ENCODE results near the gene PRAMEF17. TPM values are rescaled to one million over a fixed set of nuclear protein-coding genes. Genes with fewer than 3 reads are reported as not detected.
"Not testable (repeated sequence)": the region's sequence is repeated elsewhere in the genome, so short reads cannot be mapped to it uniquely, and the experiment has no call there.

The PRAMEF17 gene
- total and polyA plus RNA-seq, 4 donors: not detected

DNA sequence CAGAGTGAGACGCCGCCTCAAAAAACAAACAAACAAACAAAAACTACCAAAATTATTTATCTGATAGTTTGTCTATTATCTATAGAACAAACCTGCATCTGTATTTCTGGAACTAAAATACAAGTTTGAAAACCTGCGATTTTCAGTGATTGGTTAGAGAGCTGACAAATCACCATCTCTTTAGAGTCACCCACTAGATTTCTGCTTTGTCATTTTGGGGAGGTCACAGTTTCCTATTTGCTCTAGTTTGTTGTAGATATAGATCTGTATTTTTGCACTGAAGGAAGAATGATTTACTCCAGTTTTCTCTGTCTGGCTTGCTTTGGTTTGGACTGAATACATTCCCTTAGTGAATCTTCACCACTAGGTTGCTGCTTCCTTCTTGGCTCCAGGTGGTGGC, 22.9 kb upstream of the PRAMEF17 start:
- H3K36me3 ChIP-seq (ENCODE audit: control insufficient read depth in 4 of 4, insufficient read depth in 4 of 4, low read length in 4 of 4); H3K4me1 ChIP-seq (ENCODE audit: control insufficient read depth in 5 of 5, insufficient read depth in 5 of 5, low read length in 5 of 5); ATAC-seq (ENCODE audit: insufficient read depth, low FRiP score); H3K27ac ChIP-seq (ENCODE audit: low read depth in 1 of 2, low read length in 1 of 2); H3K9ac ChIP-seq (ENCODE audit: insufficient read depth in 1 of 2, low read length in 2 of 2); DNase-seq; H3K4me3 ChIP-seq; H3K9me3 ChIP-seq (ENCODE audit: control insufficient read depth in 4 of 4, insufficient read depth in 3 of 4, low read length in 3 of 4); H3K27me3 ChIP-seq (ENCODE audit: control insufficient read depth in 3 of 3, insufficient read depth in 3 of 3, low read length in 2 of 3): not testable (repeated sequence)
- 83 to 84% methylated on average over 3 of the region's 3 CpGs for WGBS, 2 donors

- not testable (repeated sequence) for H3K36me3 ChIP-seq (ENCODE audit: control insufficient read depth in 4 of 4, insufficient read depth in 4 of 4, low read length in 4 of 4); H3K4me3 ChIP-seq; H3K9me3 ChIP-seq (ENCODE audit: control insufficient read depth in 4 of 4, insufficient read depth in 3 of 4, low read length in 3 of 4); H3K27ac ChIP-seq (ENCODE audit: low read depth in 1 of 2, low read length in 1 of 2); H3K27me3 ChIP-seq (ENCODE audit: control insufficient read depth in 3 of 3, insufficient read depth in 3 of 3, low read length in 2 of 3); ATAC-seq (ENCODE audit: insufficient read depth, low FRiP score); H3K4me1 ChIP-seq (ENCODE audit: control insufficient read depth in 5 of 5, insufficient read depth in 5 of 5, low read length in 5 of 5); H3K9ac ChIP-seq (ENCODE audit: insufficient read depth in 1 of 2, low read length in 2 of 2)
- WGBS, 2 donors: 80 to 92% methylated on average over 3 of the region's 4 CpGs
- peak in 1 of 3 donors; percentile 1 for DNase-seq
Measured at GRCh38 chr1:13368544-13368943, 20.9 kb upstream of the PRAMEF17 start.

DNA sequence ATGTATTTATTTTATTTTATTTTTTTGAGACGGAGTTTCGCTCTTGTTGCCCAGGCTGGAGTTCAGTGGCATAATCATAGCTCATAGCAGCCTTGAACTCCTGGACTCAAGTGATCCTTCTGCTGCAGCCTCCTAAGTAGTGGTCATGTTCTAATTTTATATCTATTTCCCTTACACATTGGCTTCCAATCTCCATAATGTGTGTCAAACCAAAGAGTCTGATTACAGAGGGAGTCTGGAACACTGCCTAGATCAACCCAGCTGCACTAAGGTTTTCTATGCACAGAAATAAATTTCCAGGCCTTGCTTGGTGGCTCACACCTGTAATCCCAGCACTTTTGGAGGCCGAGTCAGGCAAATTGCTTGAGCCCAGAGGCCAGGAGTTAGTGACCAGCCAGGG, 10.4 kb upstream of the PRAMEF17 start:
- 79 to 83% methylated on average over 3 of the region's 3 CpGs for WGBS, 2 donors
- DNase-seq: not testable (repeated sequence)

DNA sequence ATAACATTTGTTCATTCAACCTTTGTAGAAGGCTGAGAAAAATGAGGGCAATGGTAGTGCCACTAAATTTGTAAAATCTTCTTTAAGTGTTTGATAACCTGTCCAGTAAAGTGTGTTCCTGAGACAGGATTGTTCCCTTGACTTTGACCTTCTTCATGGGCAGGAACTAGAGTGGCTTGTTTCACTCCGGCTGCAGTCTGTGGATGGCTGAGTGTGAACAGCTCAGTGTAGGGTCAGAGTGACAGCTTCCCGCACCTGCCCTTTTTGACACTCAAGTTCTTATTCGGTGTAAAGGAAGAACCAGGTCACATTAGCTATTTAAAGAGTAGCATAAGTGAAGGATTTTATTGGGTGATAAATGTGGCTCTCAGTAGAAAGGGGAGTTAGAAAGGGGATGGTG, 9.1 kb upstream of the PRAMEF17 start:
- H3K9ac ChIP-seq (ENCODE audit: insufficient read depth in 1 of 2, low read length in 2 of 2); H3K9me3 ChIP-seq (ENCODE audit: control insufficient read depth in 4 of 4, insufficient read depth in 3 of 4, low read length in 3 of 4); H3K27ac ChIP-seq (ENCODE audit: low read depth in 1 of 2, low read length in 1 of 2); H3K4me1 ChIP-seq (ENCODE audit: control insufficient read depth in 5 of 5, insufficient read depth in 5 of 5, low read length in 5 of 5); ATAC-seq (ENCODE audit: insufficient read depth, low FRiP score); DNase-seq; H3K4me3 ChIP-seq; H3K36me3 ChIP-seq (ENCODE audit: control insufficient read depth in 4 of 4, insufficient read depth in 4 of 4, low read length in 4 of 4); H3K27me3 ChIP-seq (ENCODE audit: control insufficient read depth in 3 of 3, insufficient read depth in 3 of 3, low read length in 2 of 3): not testable (repeated sequence)
- 69 to 89% methylated on average over 3 of the region's 3 CpGs for WGBS, 2 donors

More for the DNA sequence above, 10.4 kb upstream of the PRAMEF17 start:
- not testable (repeated sequence) for H3K9ac ChIP-seq (ENCODE audit: insufficient read depth in 1 of 2, low read length in 2 of 2); H3K27ac ChIP-seq (ENCODE audit: low read depth in 1 of 2, low read length in 1 of 2); H3K36me3 ChIP-seq (ENCODE audit: control insufficient read depth in 4 of 4, insufficient read depth in 4 of 4, low read length in 4 of 4); H3K9me3 ChIP-seq (ENCODE audit: control insufficient read depth in 4 of 4, insufficient read depth in 3 of 4, low read length in 3 of 4); ATAC-seq (ENCODE audit: insufficient read depth, low FRiP score); H3K4me1 ChIP-seq (ENCODE audit: control insufficient read depth in 5 of 5, insufficient read depth in 5 of 5, low read length in 5 of 5); H3K4me3 ChIP-seq; H3K27me3 ChIP-seq (ENCODE audit: control insufficient read depth in 3 of 3, insufficient read depth in 3 of 3, low read length in 2 of 3)

- not testable (repeated sequence) for H3K27me3 ChIP-seq (ENCODE audit: control insufficient read depth in 3 of 3, insufficient read depth in 3 of 3, low read length in 2 of 3); H3K36me3 ChIP-seq (ENCODE audit: control insufficient read depth in 4 of 4, insufficient read depth in 4 of 4, low read length in 4 of 4); H3K27ac ChIP-seq (ENCODE audit: low read depth in 1 of 2, low read length in 1 of 2); H3K9ac ChIP-seq (ENCODE audit: insufficient read depth in 1 of 2, low read length in 2 of 2); ATAC-seq (ENCODE audit: insufficient read depth, low FRiP score); H3K9me3 ChIP-seq (ENCODE audit: control insufficient read depth in 4 of 4, insufficient read depth in 3 of 4, low read length in 3 of 4); H3K4me1 ChIP-seq (ENCODE audit: control insufficient read depth in 5 of 5, insufficient read depth in 5 of 5, low read length in 5 of 5); H3K4me3 ChIP-seq; DNase-seq
- WGBS, 2 donors: 80% methylated on average over 7 of the region's 7 CpGs
Measured at GRCh38 chr1:13393004-13393403, 3.6 kb downstream of the PRAMEF17 start.

- not testable (repeated sequence) for H3K4me1 ChIP-seq (ENCODE audit: control insufficient read depth in 5 of 5, insufficient read depth in 5 of 5, low read length in 5 of 5); DNase-seq; H3K27ac ChIP-seq (ENCODE audit: low read depth in 1 of 2, low read length in 1 of 2); H3K9me3 ChIP-seq (ENCODE audit: control insufficient read depth in 4 of 4, insufficient read depth in 3 of 4, low read length in 3 of 4); ATAC-seq (ENCODE audit: insufficient read depth, low FRiP score); H3K9ac ChIP-seq (ENCODE audit: insufficient read depth in 1 of 2, low read length in 2 of 2); H3K27me3 ChIP-seq (ENCODE audit: control insufficient read depth in 3 of 3, insufficient read depth in 3 of 3, low read length in 2 of 3); H3K36me3 ChIP-seq (ENCODE audit: control insufficient read depth in 4 of 4, insufficient read depth in 4 of 4, low read length in 4 of 4); H3K4me3 ChIP-seq
- WGBS, 2 donors: 94 to 96% methylated on average over 31 to 32 of the region's 32 CpGs
Measured at GRCh38 chr1:13394761-13395160, 5.3 kb downstream of the PRAMEF17 start.

- H3K36me3 ChIP-seq (ENCODE audit: control insufficient read depth in 4 of 4, insufficient read depth in 4 of 4, low read length in 4 of 4); H3K4me3 ChIP-seq; H3K27ac ChIP-seq (ENCODE audit: low read depth in 1 of 2, low read length in 1 of 2); H3K9ac ChIP-seq (ENCODE audit: insufficient read depth in 1 of 2, low read length in 2 of 2); H3K27me3 ChIP-seq (ENCODE audit: control insufficient read depth in 3 of 3, insufficient read depth in 3 of 3, low read length in 2 of 3); ATAC-seq (ENCODE audit: insufficient read depth, low FRiP score); DNase-seq; H3K9me3 ChIP-seq (ENCODE audit: control insufficient read depth in 4 of 4, insufficient read depth in 3 of 4, low read length in 3 of 4); H3K4me1 ChIP-seq (ENCODE audit: control insufficient read depth in 5 of 5, insufficient read depth in 5 of 5, low read length in 5 of 5): not testable (repeated sequence)
- 95 to 96% methylated on average over 22 of the region's 22 CpGs for WGBS, 2 donors
Measured at GRCh38 chr1:13395311-13395710, 5.9 kb downstream of the PRAMEF17 start.
